Stimulated activated CD4-positive, alpha-beta T cell treated with anti-CD3 and anti-CD28 coated beads, Interleukin-4, amount 100 ng/mL, for 1 hour (primary cell): ENCODE measurements around the gene NEFH.
A peak's percentile ranks its signal among the peaks of the same experiment; 100 is the strongest.

Experiments
- DNase-seq: peaks from one replicate; pipeline ENCODE4 v3.0.0-alpha.2; 2020

NEFH gene

DNA sequence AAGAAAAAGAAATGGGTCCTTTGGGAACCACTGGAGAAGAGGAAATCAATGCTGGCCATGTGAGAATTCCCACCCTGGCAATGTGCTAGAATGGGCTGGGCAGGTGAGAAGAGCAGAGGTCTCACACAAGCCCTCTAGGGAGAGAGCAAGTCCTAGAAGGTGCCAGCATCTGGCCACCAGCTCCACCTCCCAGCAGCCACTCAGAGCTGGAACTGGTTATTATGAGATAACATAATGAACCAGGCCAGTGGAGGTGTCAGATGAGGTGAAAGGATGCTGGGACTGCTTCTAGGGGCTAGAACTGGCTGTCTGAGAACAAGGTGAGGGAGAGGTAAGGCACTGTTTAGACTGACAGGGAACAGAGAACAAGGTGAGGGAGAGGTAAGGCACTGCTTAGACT is 29.3 kb downstream of the NEFH start:
- DNase-seq = no peak

DNA sequence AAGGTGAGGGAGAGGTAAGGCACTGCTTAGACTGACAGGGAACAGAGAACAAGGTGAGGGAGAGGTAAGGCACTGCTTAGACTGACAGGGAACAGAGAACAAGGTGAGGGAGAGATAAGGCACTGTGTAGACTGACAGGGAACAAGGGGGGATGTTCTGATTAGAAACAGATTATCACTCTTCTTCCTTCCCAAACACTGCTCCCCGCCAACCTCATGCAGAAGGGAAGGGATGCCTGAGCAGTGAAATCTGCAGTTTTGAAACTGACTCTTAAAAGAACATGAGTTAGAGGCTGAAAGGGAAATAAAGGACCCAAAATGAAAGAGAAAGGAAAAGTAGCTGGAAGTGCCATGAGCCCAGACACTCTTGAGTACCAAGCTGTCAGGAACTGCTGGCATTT is 29.8 kb downstream of the NEFH start:
- no peak for DNase-seq

DNA sequence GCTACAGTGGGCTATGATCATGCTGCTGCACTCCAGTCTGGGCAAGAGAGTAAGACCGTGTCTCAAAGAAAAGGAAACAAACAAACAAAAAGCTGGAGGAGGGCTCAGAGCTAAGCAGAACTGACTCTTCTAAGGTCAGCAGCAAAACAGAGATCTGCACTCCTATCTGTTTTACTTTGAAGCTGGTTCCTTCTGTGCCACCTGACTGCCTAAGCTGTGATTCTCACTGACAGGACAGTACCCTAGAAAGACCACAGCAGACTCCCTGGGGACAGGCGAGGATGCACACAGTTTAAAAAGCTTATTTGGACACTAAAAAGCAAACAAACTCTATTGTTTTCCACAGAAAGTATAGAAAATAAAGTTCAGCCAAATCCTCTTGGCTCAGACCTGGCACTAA is 30.5 kb downstream of the NEFH start:
- no peak for DNase-seq

DNA sequence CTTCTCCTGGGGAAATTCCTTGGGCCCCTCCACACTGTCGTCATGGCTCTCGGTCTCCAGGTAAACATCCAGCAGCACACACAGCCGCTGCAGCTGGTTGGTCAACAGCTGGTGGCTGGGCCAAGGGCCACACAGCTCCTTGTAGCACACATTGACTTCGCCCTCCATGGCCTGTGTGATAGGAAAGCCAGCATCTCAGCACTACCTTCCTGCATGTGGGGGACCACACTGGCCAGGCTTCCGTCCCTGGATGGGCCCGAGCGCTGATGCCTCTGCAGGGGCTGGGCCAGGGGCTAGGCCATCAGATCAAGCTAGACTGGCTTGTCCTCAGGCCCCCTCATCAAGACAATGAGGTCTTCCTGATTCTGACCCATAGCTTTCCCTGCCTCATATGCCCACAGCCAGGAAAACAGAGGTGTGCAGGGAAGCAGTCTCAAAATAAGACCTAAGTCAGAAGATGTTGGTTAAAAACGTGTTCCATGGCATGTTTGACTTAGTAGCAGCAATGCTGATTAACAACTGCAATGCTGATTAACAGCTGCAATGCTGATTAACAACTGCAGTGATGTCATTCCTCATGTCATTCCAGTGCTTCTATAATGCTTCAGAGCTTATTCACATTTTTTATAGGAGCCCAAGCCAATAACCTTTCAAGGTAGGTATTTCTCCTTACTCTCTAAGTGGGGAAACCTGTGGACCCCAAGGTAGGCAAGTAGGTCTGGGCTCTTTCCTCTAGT is 31.3 kb downstream of the NEFH start:
- DNase-seq = no peak

DNA sequence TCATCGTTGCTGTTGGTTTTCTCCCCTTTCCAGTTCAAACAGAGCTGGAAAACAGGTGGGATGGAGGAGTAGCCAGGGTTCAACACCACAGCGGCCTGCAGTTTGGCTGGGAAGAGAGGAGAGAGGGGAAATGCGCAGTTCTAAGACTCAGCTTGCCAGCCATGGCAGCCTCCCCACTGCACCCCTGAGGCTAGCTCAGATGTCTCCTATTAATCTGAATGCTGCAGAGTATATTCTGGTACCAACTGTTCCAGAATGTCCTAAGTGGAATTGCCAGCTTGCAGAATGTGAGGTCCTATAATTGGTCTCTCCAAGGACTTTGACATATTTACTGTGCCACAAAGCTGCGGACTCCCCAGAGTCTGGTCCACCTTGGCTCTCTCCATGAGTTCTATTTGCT is 32.0 kb downstream of the NEFH start:
- DNase-seq = no peak

DNA sequence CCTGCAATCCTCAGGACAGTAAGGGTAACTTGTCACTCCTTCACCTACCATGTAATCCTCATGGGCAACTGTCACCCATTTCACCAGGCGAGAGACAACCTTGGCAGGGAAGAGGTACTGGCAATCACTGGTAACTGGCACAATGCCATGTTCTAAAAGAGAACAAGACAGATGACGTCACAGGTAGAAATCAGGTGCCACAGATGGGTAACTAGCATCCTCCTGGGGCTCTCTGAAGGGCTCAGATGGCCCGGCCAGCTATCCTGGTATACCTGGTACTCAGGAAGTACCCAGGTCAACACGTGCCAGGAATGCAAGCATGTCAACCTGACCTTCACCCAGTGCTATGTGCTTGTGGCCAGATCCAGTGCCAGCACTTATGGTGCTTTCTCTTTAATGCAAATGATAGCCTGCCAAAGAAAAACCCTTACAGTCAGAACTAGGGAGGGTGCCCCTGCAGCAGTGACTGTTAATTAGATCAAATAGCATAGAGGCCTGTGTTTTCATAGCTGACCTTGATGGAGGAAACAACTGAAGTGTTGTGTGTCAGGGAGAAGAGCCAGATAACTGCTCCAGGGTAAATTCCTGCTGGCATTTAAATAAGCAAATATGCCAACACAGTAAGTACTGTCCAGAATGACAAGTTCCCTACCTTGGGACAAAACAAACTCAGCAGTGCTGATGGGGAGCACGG is 37.3 kb downstream of the NEFH start:
- no peak for DNase-seq

DNA sequence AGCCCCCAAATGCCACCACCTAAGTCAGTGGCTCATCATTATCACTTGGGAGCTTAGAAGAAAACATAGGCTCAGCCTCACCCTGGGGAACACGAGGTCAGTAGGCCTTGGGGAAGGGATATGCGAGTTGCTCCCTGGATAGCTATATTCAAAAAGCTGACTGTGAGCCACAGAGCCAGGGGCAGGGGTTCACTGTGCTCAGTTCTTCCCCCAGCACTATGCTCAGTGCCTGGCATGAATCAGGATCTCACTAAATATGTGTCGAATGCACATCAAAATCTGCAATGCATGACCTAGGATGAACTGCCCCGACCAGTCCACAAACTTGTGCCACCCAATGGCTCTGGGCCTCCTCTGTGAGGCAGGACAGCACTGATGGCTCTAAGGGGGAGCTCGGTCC is 38.4 kb downstream of the NEFH start:
- DNase-seq = no peak

DNA sequence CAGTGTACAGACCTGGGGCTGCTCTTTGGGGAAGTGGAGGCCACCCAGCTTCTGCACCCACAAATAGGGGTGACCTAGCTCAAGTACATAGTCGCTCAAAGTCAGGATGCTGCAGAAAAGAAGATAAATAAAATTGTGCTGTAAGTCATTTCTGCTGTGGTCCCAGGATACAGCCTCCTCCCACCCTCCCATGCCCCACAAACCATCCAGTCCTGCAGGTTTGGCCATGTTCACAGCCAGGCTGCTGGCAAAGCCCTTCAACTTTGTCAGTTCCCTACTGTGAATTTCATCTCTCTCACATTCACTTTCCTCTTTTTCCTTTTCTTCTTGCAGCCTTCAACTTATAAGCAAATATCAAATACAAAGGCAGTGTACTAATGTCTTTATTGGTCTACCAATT is 40.0 kb downstream of the NEFH start:
- no peak for DNase-seq

DNA sequence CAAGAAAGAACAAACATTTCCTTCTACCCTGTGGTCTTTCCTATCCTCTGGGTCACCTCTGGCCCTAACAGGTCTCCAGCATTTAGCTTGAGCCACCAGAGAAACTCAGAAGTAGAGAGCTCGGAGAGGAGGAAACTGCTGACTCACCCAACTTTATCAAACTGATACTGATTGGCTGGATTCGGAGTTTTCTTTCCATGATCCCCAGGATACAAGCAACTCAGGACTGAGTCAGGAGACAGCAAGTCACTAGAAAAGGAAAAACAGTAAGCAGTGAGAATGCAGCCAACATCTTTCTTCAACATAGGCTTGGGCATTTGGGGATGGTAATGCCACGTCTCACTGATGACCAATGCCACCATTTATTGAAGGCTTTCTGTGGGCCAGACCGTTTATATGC is 40.8 kb downstream of the NEFH start:
- no peak for DNase-seq

DNA sequence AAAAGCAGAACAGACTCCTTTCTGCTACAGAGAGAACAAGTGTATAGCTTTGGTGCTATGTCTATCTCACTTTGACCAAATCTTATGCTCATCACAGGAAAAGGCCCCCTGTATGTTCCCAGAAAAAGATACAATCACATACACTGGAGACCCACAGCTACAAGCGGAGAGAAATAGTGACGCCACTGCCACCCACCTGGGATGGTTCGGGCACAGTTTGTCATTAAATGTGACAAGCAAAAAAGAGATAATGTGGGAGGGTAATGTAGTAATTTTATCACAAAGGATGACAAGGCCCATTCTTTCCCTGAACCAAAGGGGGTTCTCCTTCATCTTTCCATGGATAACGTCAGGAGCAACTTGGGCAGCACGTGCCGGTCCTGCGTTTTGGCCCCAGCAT is 41.5 kb downstream of the NEFH start:
- DNase-seq = no peak

DNA sequence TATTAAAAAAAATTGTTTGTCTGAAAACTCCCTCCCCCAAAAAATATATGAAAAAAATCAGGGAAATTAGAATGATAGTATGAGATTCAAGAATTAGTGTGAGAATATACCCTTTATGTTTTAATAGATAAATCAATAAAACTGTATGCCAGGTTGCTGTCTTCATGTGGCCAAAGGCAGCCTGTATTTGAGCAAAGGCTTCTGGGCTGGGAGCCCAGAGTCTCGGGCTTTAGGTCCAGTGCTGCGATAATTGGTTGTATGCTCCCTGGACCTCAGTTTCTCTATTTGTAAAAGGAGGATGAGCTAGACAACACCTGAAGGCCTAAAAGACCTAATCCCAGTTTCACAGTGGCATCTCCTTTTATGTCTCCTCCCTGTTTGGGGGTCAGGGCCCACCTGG is 43.7 kb downstream of the NEFH start:
- DNase-seq = no peak

DNA sequence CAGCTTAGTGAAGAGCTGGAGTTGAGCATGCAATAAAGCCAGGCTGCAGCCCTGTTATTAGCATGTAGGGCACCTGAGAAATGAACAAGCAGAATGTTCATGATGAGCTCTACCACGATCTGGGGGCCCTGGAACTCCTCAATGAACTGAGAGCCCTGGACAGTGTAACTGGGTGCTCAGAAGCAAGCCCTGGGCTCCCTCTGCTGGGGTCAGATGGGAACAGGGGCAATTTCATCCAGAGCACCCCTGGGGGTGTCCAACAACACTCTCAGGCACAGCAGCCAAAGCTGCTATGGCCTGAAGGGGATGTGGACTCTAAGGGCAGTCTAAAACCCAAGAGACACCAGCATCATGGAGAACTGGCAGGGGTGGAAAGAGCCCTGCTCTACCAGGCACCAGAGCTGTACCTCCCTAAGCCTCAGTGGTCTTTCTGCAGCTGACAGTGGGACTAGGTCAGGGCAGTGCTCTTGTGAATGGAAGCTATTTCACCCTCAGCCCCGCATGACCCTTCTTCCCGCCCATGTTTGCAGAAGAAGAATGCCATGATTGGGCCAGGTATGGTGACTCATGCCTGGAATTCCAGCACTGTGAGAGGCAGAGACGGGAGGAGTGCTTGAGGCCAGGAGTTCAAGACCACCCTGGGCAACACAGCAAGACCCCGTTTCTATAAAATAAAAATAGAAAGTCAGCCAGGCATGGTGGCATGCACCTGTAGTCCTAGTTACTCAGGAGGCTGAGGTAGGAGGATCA is 44.6 kb downstream of the NEFH start:
- DNase-seq = peak; percentile 20

DNA sequence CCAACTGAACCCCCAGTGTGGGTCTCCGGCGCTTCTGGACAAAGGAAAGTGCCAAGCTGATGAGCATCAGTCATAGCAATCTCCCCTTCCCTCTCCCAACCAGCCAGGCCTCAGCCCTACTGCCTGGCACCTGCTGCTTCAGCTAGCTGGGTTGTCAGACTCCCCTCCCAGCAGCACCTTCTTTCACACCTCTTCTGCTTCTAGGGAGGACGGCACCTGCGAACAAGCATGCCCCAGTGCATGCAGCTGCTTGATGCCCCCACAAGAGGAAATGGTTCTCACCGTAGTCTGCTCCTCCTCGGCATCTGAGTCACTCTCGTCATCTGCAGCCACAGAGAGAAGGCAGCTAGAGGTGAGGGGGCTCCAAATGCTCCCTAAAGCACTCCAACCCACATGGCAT is 48.1 kb downstream of the NEFH start:
- DNase-seq = no peak

DNA sequence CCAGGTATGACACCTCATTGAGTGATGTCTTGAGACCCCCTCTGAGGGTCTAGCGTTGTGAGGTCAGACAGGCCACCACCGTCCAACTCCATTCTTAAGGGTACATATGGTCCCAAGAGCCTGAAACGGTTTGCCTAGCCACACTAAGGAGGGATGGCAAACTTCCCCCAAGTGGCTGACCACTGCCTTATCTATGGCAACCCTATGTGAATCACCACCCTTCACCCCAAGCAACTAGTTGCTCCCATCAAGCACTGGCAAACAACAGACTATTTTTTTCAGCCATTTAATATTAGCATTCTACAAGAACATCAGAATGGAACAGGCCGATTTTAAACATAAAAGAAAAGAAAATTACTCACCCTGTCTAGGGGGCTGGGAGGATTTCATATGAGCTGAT is 50.7 kb downstream of the NEFH start:
- DNase-seq = no peak

DNA sequence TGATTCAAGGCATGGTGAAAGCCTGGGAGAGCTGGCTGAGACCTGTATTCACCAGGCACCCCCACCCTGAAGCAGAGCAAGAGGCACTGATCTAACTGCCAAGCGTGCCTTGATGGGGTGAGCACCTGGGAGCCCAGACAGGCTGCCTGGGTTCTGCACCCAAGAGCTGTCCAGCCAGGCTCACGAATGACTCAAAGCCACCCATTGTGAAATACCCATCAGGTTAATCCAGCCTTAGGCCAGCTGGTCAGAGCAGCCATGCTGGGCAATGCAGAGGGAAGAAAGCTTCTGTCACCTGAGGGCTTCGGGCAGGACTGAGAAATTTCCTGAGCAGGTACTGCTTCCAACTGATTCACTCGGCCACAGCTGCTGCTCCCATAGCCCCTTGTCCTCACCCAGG is 51.4 kb downstream of the NEFH start:
- DNase-seq = no peak

DNA sequence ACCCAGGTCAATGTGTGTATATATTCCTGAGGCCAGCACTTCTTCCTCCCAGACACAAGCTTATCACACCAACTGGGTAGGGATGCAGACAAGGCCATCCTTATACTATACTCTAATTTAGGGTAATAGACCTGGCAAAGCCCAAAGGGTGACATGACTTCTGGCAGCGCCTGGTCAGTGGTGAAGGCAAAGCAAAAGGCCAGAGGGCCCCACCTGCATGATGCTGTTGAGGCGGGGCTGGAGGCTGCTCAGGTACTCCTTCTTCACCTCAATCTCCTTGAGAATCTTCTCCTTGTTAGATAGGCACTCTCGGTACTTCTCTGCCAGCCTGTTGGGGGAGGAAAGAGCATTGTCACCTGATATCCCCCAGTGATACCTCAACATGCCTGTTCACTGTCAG is 56.4 kb downstream of the NEFH start:
- DNase-seq = no peak

DNA sequence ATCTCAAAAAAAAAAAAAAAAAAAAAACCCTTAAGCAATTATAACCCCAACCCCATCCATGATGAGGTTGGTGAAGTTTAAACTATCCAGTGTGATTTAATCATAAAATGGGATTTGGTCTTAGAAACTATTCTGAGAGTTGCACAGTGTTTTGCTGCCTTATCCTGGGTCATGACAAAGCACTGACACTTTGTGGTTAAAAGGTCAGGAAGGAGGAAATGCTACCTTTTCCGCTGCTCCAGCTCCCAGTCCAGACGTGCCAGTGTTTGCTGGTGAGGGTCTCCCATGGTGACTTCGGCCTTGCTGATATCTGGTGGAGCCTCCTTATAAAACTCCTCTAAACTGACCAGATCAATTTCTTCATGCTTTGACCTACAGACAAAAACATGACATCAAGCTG is 59.1 kb downstream of the NEFH start:
- no peak for DNase-seq
